Measurements from ENCODE around the gene ERMARD.

DNA sequence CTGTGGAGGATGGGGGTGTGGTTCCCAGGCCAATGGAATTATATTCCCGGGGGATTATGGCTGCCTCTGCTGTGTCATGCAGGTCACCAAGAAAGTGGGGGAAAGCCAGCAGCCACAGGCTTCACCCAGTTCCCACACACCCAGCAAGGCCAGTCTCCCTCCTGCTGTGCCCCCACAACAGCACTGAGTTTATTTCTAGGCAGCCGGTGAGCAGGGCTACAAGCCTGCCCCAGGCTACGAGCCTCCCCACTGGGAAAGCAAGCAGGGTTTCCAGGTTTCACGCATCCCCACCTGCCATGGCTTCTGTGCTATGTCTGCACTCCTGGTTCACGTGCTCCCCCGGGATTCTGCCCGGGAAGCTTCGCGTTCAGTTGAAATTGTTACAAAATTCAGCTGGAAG is 72.6 kb downstream of the ERMARD start:
- TF ChIP-seq, protein P1, sequence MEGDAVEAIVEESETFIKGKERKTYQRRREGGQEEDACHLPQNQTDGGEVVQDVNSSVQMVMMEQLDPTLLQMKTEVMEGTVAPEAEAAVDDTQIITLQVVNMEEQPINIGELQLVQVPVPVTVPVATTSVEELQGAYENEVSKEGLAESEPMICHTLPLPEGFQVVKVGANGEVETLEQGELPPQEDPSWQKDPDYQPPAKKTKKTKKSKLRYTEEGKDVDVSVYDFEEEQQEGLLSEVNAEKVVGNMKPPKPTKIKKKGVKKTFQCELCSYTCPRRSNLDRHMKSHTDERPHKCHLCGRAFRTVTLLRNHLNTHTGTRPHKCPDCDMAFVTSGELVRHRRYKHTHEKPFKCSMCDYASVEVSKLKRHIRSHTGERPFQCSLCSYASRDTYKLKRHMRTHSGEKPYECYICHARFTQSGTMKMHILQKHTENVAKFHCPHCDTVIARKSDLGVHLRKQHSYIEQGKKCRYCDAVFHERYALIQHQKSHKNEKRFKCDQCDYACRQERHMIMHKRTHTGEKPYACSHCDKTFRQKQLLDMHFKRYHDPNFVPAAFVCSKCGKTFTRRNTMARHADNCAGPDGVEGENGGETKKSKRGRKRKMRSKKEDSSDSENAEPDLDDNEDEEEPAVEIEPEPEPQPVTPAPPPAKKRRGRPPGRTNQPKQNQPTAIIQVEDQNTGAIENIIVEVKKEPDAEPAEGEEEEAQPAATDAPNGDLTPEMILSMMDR (IDR thresholded peaks at IDR 0.05 in 4 of 5, conservative IDR thresholded peaks at IDR 0.05 in 1 of 5) = no peak
- TF ChIP-seq POLR2A (IDR thresholded peaks at IDR 0.05) = no peak

Measured in gastrocnemius medialis (tissue), 4 donors.